ENCODE results near the gene RAB27A.

DNA sequence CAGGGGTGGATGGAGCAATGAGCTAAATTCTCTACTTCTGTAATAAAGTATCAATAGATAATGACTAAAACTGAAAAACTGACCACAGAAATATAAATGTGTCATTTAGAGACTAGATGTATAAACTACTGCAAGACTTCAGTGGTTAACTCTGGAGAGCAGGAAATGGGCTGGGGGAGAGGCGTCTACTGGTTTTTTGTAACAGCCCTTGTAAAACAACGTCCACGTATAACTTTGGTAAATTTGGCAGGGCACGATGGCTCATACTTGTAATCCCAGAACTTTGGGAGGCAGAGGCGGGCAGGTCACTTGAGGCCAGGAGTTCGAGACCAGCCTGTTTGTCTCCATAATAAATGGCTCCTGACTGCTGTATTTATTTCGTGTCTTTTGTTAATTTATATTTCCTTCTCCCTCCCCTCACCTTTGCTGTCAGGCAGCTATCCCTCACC, 12.5 kb downstream of the RAB27A start:
- TF ChIP-seq STAT5B (CRISPR knock-in tag; IDR thresholded peaks at IDR 0.05): no peak
- TF ChIP-seq ZNF761 (CRISPR knock-in tag; conservative IDR thresholded peaks at IDR 0.05): no peak
- TF ChIP-seq ZNF776 (CRISPR knock-in tag; IDR thresholded peaks at IDR 0.05): no peak
- TF ChIP-seq, protein P1, sequence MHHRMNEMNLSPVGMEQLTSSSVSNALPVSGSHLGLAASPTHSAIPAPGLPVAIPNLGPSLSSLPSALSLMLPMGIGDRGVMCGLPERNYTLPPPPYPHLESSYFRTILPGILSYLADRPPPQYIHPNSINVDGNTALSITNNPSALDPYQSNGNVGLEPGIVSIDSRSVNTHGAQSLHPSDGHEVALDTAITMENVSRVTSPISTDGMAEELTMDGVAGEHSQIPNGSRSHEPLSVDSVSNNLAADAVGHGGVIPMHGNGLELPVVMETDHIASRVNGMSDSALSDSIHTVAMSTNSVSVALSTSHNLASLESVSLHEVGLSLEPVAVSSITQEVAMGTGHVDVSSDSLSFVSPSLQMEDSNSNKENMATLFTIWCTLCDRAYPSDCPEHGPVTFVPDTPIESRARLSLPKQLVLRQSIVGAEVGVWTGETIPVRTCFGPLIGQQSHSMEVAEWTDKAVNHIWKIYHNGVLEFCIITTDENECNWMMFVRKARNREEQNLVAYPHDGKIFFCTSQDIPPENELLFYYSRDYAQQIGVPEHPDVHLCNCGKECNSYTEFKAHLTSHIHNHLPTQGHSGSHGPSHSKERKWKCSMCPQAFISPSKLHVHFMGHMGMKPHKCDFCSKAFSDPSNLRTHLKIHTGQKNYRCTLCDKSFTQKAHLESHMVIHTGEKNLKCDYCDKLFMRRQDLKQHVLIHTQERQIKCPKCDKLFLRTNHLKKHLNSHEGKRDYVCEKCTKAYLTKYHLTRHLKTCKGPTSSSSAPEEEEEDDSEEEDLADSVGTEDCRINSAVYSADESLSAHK (CRISPR knock-in tag; IDR thresholded peaks at IDR 0.05; ENCODE audit: borderline replicate concordance): no peak
- no peak for TF ChIP-seq RAD51 (IDR thresholded peaks at IDR 0.05; ENCODE audit: borderline replicate concordance)
- TF ChIP-seq, protein P2, sequence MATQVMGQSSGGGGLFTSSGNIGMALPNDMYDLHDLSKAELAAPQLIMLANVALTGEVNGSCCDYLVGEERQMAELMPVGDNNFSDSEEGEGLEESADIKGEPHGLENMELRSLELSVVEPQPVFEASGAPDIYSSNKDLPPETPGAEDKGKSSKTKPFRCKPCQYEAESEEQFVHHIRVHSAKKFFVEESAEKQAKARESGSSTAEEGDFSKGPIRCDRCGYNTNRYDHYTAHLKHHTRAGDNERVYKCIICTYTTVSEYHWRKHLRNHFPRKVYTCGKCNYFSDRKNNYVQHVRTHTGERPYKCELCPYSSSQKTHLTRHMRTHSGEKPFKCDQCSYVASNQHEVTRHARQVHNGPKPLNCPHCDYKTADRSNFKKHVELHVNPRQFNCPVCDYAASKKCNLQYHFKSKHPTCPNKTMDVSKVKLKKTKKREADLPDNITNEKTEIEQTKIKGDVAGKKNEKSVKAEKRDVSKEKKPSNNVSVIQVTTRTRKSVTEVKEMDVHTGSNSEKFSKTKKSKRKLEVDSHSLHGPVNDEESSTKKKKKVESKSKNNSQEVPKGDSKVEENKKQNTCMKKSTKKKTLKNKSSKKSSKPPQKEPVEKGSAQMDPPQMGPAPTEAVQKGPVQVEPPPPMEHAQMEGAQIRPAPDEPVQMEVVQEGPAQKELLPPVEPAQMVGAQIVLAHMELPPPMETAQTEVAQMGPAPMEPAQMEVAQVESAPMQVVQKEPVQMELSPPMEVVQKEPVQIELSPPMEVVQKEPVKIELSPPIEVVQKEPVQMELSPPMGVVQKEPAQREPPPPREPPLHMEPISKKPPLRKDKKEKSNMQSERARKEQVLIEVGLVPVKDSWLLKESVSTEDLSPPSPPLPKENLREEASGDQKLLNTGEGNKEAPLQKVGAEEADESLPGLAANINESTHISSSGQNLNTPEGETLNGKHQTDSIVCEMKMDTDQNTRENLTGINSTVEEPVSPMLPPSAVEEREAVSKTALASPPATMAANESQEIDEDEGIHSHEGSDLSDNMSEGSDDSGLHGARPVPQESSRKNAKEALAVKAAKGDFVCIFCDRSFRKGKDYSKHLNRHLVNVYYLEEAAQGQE (IDR thresholded peaks at IDR 0.05; ENCODE audit: borderline replicate concordance in 1 of 2, low read depth in 1 of 2, low read length in 2 of 2): no peak
- TF ChIP-seq, protein P3, sequence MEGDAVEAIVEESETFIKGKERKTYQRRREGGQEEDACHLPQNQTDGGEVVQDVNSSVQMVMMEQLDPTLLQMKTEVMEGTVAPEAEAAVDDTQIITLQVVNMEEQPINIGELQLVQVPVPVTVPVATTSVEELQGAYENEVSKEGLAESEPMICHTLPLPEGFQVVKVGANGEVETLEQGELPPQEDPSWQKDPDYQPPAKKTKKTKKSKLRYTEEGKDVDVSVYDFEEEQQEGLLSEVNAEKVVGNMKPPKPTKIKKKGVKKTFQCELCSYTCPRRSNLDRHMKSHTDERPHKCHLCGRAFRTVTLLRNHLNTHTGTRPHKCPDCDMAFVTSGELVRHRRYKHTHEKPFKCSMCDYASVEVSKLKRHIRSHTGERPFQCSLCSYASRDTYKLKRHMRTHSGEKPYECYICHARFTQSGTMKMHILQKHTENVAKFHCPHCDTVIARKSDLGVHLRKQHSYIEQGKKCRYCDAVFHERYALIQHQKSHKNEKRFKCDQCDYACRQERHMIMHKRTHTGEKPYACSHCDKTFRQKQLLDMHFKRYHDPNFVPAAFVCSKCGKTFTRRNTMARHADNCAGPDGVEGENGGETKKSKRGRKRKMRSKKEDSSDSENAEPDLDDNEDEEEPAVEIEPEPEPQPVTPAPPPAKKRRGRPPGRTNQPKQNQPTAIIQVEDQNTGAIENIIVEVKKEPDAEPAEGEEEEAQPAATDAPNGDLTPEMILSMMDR (CRISPR knock-in tag; IDR thresholded peaks at IDR 0.05): no peak
- TF ChIP-seq ZNF160 (CRISPR knock-in tag; IDR thresholded peaks at IDR 0.05): no peak
- TF ChIP-seq GTF2F1 (IDR thresholded peaks at IDR 0.05; ENCODE audit: low read length): no peak
